COLO668 (cell line): Measurements from ENCODE around the gene ATP8B1.

Source experiments
- DNase-seq: peaks from one replicate; lab custom pipeline; 2025; ENCODE audit not compliant: unreplicated experiment; lab: John Stamatoyannopoulos, UW

Gene ATP8B1

DNA sequence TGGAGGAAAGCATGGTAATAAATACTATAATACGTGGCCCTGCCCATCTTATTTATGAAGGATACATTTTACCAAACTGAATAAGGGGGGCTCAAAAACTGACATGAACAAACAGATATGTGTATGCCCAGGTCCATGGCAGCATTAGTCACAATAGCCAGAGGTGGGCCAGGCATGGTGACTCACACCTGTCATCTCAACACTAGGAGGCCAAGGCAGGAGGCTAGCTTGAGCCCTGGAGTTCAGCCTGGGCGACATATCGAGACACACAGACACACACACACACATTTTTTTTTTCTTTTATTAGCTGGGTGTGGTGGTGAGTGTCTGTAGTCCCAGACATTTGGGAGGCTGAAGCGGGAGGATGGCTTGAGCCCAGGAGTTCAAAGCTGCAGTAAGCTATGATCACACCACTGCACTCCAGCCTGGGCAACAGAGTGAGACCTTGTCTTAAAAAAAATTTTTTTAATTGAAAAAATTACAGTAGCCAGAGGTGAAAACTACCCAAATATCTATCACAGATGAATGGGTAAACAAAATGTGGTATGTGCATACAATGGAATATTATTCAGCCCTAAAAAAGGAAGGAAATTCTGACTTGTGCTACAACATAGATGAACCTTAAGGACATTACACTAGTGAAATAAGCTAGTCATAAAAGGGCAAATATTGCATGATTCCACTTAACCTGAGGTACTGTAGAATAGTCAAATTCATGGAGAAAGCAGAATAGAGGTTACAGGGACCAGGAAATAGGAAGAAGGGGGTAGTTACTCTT lies 8.0 kb downstream of the ATP8B1 start:
- no peak for DNase-seq

GRCh38 chr18:57793302-57793986 lies 9.7 kb downstream of the ATP8B1 start:
- no peak for DNase-seq

GRCh38 chr18:57792631-57793301 lies 10.3 kb downstream of the ATP8B1 start:
- no peak for DNase-seq

- DNase-seq = no peak
These were observed 11.2 kb downstream of the ATP8B1 start for GRCh38 chr18:57791911-57792310.

DNA sequence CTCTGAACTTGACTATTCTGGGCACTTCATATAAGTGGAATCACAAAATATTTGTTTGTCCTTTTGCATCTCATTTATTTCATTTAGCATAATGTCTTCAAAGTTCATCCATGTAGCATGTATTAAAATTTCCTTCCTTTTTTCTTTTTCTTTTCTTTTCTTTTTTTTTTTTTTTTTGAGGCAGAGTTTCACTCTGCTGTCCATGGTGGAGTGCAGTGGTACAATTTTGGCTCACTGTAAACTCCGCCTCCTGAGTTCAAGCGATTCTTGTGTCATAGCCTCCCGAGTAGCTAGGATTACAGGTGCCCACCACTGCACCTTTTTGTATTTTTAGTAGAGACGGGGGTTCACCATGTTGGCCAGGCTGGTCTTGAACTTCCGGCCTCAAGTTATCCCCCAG lies 11.9 kb downstream of the ATP8B1 start:
- DNase-seq = no peak

- DNase-seq = no peak
These were observed 12.8 kb downstream of the ATP8B1 start for GRCh38 chr18:57790316-57790715.

- DNase-seq = no peak
These were observed 13.4 kb downstream of the ATP8B1 start for GRCh38 chr18:57789759-57790158.

DNA sequence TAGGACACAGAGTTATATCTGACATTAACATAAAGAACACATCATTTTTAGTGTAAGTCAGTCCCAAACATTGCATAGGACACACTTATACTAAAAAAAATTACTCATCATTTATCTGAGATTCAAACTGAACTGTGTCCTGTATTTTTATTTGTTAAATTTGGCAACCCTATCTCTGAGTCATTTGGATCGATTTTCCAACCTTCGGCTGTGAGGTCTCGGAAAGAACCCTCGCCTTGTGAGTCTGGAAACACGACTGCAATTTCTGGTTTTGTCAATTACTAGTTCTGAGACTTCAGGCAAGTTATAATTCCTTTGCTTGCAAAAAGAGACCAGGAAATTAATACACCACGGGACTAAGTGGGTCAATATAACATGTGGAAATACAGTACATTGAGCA lies 14.0 kb downstream of the ATP8B1 start:
- DNase-seq = no peak

DNA sequence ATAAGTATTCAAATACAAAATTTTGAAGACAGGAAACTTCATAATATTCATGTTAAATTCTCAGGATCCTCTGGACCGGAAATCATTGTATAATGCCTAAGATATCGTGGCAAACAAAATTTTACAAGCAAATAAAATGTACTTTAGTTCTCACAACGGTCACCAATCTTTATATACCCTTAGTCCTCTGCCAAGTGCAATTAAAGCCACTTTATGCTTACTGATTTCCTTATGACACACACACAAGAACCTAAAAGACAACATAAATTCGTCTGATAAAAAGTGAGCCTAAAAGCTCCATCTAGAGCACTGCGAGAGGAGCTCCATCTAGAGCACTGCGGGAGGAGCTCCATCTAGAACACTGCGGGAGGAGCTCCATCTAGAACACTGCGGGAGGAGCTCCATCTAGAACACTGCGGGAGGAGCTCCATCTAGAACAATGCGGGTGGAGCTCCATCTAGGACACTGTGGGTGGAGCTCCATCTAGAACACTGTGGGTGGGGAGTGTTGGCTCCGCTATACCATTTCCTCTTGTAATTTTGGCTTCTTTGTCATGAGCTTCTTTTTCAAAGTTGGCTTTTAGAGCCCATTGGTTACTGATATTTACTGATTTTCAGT lies 15.9 kb downstream of the ATP8B1 start:
- no peak for DNase-seq

DNA sequence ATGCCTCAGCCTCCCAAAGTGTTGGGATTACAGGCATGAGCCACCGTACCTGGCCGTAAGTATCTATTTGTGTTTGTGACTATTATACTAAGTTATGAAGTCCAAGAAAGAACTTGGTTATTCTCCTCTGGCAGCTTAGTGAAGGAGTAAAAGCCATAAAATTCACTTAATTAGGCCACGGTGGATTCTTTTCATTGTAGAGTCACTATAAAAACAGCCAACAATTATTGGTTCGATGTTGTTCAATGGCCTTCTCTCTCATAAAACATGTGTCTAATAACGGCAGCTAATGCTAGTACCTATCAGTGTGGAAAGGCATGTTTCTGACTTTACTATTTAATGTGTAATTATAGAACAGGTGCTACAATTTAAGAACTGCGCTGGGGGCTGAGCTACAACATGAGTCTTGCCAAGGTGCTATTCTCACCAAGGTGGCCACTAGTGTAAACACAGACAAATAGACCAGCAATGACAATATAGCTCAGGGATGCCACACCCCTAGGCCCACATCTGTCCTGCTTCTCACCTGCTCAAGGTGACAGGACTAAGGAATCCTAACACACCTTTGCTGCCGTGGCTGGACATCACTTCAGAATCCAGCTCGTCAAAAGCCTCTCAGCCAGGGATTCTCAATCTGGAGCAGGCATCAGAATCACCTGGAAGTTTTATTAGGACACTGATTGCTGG lies 17.2 kb downstream of the ATP8B1 start:
- peak; percentile 58 for DNase-seq

GRCh38 chr18:57784801-57785114 lies 18.4 kb downstream of the ATP8B1 start:
- no peak for DNase-seq

DNA sequence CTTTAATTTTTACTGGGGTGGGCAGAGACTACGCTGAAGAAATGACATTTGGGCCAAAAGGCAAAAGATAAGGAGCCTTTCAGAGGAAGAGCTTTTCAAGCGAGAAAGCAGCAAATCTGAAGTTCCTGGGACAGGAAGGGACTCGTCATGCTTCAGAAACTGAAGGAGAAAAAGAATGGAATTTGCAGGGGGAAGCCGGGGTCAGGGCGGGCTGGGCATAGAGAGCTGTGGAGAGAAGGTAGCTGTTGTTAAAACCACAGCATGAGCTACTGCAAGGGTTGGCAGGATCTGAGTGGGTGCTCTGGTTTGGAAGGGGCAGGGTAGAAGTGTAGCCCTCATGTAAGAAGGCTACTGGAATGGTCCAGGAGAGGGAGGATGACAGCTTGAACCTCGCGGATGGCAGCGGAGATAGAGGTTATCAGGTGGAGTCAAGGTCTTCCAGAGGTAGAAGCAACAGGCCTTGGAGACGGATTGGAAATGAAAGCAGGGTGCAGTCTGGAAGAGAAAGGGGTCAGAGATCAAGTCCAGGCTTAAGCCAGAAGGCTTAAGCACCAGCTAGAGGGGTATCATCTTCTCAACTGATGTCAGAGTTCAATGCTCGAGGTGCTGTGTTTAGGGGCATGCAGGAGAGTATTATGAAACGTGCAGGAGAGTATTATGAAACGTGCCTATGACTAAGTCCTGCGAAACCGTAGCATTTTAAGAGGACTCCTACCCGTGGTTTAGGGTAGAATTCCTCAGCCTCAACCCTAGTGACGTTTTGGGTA lies 18.9 kb downstream of the ATP8B1 start:
- no peak for DNase-seq

- DNase-seq = no peak
These were observed 21.1 kb downstream of the ATP8B1 start for GRCh38 chr18:57782049-57782448.

GRCh38 chr18:57780706-57781347 lies 22.3 kb downstream of the ATP8B1 start:
- no peak for DNase-seq

- DNase-seq = no peak
These were observed 22.8 kb downstream of the ATP8B1 start for GRCh38 chr18:57780318-57780705.

DNA sequence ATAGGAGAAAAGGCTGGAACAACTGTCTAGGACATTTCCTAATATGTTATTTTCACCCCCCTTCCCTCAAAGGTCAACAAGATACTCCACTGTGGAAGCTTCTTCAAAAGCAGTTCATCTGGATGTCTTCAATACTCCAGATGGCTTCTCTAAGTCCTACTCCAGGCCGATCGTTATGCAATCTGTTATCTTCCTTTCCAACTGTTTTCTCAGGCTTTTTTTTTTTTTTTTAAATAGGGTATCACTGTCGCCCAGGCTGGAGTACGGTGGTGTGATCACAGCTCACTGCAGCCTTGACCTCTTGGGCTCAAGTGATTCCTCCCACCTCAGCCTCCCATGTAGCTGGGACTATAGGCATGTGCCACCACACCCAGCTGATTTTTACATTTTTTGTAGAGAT lies 26.3 kb downstream of the ATP8B1 start:
- no peak for DNase-seq

DNA sequence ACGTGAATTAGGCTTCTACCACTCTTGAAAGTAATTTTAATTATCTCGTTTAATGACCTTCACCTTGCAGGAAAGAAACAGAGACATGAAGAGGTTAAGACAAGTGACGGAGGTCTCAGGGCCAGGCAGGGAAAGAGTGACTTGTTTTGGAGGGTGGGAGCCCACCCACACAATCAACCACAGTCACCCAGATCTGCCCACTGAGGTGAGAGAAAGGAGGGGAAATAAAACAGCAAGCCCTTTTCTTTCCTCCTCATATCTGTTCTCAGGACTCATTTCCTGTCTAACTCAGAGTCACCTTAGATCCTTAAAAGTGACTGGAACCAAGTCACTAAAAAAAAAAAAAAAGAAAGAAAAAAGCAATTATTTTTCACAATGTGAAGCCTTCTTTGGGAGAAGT lies 26.8 kb downstream of the ATP8B1 start:
- DNase-seq = no peak

DNA sequence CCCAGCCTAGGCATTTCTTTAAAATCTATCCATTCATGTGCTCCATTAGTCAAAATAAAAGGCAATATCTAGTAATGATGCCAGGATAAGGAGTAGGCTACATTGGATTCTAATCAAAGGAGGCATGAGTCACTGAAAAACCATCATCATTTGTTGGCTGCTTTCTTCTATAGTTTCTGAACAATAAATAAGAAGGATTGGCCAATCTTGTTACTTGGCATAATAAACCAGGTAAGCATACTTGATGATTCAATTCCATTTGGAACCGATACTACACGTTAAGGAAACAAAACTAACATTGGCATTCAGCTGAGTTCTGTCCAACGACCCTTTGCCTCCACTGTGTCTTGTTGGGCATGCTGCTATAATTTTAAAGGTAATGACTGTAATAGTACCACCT lies 27.2 kb downstream of the ATP8B1 start:
- DNase-seq = no peak

DNA sequence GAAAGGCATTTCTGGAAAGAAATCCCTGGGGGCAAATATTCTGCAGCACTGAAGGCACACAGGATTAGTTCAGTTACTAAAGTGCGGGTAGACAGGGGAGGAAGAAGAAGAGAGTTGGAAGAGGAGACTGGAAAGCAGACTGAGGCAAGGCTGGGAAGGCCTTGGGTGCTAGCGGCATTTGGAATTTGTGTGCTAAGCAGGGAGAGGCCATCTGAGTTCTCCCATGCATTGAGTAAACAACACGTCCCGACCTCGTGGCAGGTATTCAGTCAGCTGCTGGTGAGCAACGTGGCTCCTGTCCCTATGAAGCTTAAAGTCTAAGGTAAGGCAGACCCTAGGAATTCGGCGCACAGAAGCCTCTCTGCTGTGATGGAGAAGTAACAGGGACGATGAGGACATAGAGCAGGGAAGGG lies 30.7 kb downstream of the ATP8B1 start:
- peak; percentile 73 for DNase-seq

GRCh38 chr18:57771626-57772025 lies 31.5 kb downstream of the ATP8B1 start:
- DNase-seq = no peak
